ENCODE results near the gene ALG14.

The ALG14 gene

DNA sequence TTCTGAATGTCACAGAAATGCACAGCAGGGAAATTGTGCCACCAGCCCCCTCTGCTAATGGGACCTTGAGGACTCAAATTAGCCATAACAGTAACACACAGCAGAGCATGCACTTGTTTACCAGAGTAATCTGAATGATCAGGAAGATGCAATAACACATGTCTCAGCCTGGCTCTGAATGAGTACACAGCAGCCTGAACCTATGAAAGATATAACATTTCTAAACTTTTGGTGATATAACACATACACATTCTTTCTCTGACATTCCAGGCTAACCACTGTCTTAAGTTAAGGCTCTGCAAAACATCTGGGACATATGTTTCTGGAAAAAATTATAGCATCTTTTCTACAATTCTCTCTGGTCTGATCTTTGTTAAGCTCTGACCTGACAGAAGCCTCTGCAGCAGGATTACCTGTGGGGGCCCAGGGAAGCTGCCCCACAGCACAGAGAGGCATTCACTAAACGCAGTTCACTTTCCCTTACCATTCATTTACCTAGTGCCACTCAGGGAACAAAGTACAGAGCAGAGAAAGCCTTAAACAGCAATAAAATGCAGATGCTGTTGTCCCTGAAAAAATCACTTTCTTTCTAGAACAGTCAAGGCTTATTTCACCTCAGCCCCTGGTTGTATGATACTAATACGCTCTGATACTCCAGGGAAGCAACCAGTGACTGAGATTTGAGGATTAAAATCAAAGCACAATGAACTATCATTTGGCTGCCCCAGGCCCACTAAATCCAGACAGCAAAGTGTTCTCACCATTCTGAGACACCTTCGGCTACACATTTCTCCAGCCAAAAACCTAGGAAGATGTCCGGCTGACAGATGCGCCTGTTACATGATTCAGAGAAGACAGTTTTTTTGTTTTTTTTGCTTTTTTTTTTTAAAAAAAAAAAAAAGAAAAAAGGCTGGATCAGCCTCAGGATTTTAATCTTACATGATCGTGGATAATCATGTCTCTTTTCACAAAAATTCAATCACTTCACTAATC lies 91.9 kb downstream of the ALG14 start:
- no peak for DNase-seq (ENCODE audit: low read depth)

DNA sequence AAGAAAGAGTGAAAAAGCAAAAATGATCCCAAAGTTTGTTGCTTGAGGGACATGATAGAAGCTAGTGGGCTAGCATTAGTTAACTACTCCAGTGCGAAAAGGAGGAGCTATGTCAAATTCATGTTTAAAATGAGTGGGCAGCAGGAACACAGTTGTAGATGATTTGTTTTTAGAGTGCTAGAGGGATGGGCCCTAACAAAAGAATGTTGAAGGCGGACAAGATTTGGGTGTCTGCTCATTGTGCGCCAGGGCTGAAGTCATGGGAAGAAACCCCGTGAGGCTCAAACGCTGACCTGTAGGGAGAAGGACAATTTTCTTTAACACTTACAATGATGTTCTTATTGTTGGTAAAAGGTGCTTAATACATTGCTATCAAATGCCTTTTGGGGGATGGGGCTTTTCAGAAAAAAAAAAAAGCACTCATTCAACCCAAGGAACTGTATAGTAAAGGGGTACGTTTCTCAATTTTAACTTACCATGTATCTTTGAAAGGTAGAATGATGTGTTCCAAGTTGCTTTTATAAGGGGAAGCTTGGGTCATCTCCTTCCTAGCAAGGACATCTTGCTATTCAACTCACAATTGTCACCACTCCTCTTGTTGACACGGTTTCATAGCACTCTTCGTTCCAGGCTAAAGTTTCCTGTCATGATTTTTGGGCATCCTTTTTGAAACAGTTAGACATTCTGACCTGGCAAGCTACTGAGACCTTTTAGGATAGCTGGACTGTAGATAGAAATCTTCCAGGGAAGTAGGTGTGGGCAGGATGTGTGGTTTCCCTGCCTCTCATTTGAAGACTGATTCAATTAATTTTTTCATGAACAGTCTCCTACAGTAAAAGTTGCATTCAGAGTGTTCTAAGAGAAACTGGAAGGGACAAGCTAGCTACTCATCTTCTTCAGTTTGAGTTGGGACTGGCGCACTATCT lies 92.8 kb downstream of the ALG14 start:
- DNase-seq (ENCODE audit: low read depth) = no peak

DNA sequence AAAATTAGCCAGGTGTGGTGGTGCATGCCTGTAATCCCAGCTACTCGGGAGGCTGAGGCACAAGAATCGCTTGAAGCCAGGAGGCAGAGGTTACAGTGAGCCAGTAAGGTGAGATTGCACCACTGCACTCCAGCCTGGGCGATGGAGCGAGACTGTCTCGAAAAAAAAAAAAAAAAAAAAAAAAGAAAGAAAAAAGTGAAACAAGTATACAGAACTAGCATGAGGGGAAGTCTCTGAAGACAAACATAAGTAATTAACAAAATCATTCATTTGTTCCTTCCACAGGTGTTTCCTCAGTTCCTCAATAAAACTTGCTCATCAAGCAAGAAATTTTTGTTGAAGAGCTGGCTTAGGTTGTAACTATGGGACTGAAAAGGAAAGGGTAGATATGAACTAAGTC lies 93.6 kb downstream of the ALG14 start:
- DNase-seq (ENCODE audit: low read depth) = no peak

DNA sequence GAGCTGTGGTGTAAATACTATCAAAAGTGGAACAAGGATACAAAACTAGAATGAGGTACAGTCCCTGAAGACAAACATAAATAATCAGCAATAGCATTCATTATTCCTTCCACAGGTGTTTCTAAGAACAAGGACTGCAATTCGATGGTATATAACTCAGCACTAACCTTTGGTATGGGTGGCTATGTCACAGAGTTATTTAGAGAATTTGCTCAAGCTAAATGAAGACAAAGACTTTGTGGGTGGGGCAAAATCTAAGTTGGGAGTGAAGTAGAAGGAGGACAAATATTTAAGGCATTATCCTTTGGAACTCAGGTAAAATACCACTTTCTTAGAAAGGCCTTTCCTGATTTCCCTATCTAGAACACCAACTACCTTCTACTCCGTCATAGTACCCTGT lies 94.3 kb downstream of the ALG14 start:
- DNase-seq (ENCODE audit: low read depth) = no peak

DNA sequence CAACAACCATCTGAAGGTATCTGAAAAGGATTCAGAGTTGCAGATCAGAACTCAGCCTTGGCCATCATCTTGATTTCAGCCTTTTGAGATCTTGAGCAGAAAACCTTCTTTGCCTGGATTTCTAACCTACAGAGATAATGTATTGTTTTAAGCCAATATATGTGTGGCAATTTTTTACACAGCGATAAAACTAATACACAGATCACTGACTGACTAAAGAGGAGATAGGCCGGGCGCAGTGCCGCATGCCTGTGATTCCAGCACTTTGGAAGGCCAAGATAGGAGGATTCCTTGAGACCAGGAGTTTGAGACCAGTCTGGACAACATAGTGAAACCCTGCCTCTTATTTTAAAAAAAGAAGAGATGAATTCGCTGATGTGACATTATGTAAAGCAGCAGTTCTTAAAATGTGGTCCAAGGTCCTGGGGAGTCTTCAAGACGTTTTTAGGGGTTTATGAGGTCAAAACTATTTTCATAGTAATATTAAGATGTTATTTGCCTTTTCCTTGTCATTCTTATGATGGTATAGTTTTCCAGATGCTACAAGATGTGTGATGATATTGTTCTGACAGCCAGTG lies 95.7 kb downstream of the ALG14 start:
- no peak for DNase-seq (ENCODE audit: low read depth)

DNA sequence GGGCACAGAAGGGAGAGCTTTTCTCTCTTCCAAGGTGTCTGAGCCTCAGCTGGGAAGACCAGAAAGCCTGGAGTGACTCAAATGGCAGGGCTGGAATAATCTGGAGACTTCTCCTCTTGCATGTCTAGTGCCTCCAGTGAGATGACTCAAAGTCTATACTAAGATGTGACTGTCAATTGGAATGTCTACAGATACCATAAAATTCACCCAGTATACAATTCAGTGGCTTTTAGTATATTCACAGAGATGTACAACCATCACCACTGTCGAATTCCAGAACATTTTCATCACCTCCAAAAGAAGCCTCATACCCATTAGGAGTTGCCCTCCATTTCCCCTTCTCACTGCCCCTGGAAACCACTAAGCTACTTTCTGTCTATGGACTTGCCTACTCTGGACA lies 97.9 kb downstream of the ALG14 start:
- no peak for DNase-seq (ENCODE audit: low read depth)

DNA sequence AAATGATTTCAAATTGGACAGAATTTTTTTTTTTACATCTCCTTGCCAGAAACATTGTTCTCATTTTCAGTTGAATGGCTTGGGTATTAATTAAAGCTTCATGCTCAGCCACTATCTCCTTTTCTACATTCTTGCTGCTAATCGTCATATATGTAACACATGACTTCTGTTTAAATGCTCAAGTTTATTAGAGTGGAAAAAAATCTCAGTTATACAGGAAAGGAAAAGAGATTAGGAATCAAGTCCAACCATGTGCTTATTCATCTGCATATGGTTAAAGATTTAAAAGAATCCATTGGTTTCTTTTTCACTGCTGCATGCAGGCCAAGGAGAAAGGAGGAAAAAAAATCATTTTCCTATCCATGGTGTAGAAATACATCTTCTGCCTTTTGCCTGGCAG lies 98.5 kb downstream of the ALG14 start:
- no peak for DNase-seq (ENCODE audit: low read depth)

DNA sequence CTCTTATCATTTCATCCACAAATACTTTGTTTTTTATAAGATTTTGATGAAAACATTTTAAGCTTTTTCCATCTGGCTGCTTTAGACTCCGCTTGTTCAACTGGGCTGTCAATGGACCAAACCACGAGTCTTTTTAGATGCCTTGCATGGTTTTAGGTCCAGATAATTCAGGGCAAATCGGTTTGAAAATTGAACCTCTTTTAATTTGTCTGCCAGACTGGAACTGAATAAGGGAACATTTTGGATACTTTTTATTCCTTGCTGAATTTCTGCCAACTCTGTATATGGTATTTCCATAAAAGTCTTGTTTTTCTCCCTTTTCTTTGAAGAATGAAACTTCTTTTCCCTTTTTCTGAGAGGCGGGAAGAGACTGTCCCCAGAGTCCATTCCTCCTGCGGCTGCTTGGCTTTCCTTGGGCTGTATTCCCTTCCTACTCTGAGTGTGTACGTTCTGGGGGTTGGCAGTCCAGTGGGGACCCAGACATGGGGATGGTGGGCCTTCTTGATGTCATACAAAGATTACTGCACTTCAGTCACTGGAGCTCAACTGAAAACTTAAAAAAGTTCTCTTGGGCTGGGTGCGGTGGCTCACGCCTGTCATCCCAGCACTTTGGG lies 99.3 kb downstream of the ALG14 start:
- DNase-seq (ENCODE audit: low read depth) = no peak

DNA sequence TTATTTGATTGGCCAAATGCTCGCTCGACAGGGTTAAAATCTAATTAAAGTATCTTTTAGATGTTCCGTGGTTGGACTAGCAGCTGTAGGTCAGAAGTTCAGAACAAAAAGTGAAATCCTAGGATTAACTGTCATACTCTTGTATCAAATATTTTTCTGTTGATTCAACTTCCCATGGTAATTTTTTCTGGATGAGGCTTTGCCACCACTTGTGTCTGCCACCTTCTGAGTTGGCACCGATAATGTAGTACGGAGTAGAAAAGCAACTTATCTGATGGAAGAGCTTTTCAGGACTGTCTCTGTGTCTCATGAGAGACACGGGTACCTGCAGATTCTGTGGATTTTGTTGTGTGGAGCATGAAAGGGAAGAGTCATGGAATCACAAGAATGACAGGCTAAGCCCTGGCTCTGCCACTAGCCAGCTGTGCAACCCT lies 101.2 kb downstream of the ALG14 start:
- no peak for DNase-seq (ENCODE audit: low read depth)

DNA sequence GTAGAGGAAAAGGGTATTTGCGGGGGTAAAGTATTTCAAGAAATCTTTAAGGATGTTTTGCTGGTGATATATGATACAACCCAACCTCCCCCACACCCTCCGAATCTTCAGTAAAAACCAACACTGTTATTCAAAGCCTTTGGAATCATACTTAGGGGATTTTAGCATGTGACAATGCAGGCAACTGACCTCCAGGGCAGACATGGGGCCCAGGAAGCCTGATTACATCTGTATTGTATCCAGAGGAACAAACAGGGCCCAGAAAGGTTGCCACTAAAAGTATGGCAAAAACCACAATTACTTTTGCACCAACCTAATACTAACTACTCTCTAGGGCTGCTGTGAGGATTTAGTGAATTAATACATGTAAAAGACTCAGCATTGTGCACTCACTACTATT lies 102.0 kb downstream of the ALG14 start:
- DNase-seq (ENCODE audit: low read depth) = no peak

DNA sequence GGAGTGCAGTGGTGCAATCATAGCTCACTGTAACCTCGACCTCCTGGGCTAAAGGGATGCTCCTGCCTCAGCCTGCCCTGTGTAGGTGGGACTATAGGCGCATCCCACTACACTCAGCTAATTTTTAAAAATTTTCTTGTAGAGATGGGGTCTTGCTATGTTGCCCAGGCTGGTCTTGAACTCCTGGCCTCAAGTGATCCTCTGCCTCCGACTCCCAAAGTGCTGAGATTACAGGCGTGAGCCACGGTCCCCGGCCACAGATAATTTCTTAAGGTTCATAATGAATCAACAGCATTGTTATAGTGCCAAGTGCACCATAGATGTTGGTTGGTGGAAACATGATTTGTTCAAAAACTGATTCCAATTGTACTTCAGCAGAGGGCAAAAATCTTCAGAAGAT lies 103.6 kb downstream of the ALG14 start:
- DNase-seq (ENCODE audit: low read depth) = no peak

DNA sequence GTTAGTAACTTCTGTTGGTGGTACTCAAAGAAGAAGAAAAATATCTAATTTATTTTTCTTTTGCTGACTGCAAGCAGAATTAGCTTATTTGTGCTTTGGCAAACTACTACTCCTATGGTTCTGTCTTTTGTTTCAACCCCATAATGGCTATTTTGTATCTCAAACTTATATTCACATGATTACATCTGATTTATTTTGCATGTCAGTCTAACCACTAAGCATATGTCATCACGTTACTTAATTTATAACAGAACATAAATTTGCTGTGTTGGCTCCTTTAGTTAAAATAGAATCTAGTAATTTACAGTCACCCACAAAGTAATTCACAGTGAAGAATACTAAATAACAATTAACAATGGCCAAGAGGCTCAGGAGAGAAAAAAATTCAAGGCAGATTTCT lies 106.7 kb downstream of the ALG14 start:
- no peak for DNase-seq (ENCODE audit: low read depth)

DNA sequence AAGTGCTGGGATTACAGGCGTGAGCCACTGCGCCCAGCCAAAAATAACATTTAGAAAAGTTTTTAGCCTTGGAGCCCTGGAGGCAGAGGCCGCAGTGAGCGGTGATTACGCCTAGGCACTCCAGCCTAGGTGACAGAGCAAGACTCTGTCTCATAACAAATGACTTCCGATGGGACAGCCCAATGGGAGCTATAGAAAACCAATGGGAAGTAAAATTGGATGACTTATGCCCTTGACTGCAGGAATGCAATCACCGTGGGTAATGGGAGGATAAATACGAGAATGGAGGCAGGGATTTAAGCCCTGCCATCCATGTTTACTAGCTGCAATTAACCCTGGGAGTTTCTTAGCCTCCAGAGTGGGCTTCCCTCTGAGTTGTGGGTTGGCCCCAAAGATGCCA lies 108.9 kb downstream of the ALG14 start:
- no peak for DNase-seq (ENCODE audit: low read depth)

DNA sequence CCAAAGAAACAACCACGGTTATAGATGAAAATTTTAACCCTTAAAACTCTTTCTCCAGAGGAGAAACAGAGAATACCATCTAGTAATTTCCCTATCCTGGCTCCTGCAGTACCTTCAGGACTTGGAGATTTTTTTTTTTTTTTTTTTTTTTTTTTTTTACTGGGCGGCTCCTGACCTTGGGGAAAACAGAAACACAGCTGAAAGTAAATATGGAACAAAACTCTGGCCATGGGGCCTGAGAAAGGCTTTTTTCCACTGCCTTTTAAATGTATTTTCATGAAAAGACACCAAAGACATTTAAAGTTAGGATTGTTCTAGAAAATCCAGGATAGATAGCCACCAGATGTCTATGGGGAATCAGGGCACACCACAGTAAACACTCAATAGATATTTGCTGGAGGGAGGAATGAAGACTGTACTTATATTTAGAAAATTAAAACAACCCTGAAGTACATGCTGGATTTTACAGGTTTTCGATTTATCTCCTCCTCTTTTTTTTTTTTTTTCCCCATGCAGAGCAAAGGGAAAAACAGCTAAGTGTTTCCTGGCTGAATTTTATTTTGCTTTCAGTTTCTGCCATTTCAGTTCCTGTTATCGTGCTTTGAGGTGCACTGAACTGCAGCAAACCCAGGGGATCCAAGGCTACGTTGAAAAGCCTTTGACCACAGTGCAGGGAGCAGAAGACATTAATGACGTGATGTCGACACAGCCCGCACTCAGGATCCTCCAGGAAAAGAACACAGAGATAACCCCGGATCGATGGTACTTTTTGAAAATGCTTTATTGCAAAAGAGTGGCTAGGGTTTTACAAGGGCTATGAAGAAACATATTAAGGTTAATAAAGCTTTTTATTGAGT lies 110.1 kb downstream of the ALG14 start:
- no peak for DNase-seq (ENCODE audit: low read depth)

DNA sequence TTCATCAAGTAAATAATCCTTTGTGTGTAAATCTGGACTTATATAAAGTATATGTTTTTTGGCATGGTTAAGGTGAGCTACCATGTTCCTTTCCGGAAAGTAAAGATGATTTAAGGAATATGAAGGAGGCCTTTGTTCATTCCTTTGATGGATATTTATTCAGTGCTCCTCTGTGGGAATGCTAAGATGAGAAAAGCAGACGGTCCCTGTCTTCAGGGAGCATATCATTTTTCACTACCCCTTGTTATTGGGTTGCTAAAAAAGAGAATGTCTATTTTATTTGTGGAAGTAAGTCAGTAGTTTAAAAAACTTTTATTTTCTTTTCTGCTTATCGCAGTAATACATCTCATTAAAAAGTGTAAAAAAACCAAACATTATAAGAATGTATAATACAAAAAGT lies 110.8 kb downstream of the ALG14 start:
- no peak for DNase-seq (ENCODE audit: low read depth)

DNA sequence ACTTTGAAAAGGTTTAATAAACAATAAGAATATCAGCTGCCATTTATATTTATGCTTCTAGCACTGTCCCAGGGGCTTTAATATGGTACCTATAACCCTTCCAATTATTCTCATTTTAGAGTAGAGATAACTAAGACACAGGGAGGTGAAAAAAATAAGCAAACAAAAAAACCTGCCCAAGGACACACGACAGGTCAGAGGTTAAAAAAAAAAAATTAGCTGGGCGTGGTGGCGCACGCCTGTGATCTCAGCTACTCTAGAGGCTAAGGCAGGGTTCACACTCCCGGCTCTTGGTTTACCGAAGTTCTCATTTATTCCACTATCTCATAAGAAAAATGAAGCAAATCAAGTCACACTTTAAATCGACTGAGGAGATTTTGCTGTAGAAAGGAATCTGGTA lies 111.2 kb downstream of the ALG14 start:
- DNase-seq (ENCODE audit: low read depth) = no peak

DNA sequence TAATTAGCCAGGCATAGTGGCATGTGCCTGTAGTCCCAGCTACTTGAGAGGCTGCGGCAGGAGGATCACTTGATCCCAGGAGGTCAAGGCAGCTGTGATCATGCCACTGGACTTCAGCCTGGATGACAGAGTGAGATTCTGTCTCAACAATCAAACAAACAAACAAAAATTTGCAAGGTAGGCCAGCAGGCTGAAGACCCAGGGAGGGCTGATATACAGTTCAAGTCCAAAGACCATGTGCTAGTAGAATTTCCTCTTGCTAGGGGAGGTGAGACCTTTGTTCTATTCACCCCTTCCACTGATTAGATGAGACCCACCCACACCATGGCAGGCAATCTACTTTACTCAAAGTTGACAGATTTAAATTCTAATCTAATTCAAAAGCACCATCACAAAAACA lies 114.7 kb downstream of the ALG14 start:
- DNase-seq (ENCODE audit: low read depth) = no peak

DNA sequence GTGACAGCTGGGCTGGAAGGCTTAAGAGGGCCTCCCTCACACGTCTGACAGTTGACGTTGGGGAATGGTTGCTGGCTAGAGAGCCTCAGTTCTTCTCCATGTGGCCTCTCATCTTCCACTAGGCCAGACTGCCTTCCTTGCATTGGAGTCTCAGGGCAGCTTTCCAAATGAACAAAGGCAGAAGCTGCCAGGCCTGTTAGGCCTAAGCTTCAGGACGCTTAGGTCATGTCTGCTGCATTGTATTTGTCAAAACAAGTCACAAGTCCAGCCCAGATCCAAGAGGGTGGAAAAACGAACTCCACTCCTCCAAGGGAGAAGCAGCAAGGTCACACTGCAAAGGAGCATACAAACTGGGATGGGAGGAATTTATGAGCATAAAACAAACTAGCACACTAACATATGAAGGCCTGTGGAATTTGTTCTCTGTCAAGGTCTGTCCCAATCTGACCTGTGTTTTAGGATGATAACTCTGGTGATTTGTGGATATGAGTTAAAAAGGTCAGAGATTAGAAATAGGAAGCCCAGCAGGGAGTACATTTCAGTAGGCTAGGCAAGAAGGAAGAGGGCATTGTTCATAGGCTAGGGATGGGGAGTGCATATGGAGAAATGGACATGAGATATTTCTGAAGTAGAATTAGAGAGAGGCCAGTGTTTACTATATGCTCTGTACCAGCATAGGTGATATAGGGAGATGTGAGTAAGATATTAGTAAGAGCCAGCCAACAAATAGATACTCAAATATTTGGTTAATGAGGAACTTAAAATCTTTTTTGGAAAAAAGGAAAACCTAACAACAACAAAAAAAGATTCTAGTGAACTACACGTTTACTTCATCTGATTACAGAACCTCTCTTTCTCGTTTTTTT lies 116.8 kb downstream of the ALG14 start:
- DNase-seq (ENCODE audit: low read depth) = no peak

DNA sequence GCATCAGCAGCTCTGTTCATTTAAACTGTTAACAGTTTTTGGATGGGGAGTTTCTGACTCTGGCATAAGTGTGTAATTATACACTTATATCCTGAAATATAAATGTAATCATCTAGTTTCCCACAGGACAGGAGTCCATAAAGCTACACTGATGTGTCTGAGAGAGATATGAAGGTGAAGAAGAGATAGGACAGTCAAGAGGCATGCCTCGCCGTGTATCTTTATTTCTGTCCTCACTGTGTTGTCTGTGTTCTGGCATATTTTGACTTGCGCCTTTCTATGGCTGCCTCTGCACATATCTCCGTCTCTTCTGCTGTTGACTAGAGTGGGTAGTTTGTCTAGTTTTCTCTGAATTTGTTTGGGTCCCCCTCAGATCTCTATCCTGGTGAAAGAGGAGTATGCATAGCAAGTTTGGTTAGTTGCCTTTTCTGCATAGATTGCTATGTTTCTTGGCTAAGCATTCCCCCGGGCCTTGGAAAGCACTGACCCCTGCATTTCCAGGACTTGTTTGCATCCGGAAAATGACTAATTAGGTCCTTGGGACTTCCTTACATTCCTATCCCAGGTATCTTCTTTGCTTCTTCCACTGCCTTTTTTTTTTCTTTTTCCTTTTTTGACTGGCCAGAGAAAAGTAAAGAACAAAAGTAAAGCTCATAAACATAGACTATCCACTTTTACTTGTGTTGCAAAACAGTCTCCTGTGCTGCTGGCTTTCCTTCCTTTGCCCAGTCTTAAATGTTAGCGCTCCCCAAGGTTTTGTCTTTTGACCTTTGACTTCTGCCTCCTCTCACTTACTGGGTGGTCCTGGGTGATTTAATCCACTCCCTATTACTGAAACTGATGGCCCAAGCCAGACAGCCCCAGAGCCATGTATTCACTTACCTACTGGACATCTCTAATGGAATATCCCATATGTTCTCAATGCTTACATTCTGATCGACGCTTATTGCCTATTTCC lies 118.2 kb downstream of the ALG14 start:
- no peak for DNase-seq (ENCODE audit: low read depth)
